HG03159 (cell line): Measurements from ENCODE around the gene SMPD3.

Experiments used
- ATAC-seq: cut with Tn5 transposase; IDR thresholded peaks from one replicate; pipeline ENCODE4 v1.9.1; 2021; ENCODE audit warnings: mild to moderate bottlenecking, moderate library complexity; ENCODE audit not compliant: unreplicated experiment

The SMPD3 gene

GRCh38 chr16:68359398-68360191 lies 88.7 kb downstream of the SMPD3 start:
- ATAC-seq, result no peak

GRCh38 chr16:68358951-68359350 lies 89.4 kb downstream of the SMPD3 start:
- no peak for ATAC-seq

GRCh38 chr16:68357923-68358322 lies 90.4 kb downstream of the SMPD3 start:
- no peak for ATAC-seq

GRCh38 chr16:68357521-68357922 lies 90.8 kb downstream of the SMPD3 start:
- ATAC-seq, result no peak

- no peak for ATAC-seq
These were observed 91.4 kb downstream of the SMPD3 start for GRCh38 chr16:68356919-68357286.

GRCh38 chr16:68356249-68356918 lies 91.9 kb downstream of the SMPD3 start:
- ATAC-seq, result peak; percentile 61

DNA sequence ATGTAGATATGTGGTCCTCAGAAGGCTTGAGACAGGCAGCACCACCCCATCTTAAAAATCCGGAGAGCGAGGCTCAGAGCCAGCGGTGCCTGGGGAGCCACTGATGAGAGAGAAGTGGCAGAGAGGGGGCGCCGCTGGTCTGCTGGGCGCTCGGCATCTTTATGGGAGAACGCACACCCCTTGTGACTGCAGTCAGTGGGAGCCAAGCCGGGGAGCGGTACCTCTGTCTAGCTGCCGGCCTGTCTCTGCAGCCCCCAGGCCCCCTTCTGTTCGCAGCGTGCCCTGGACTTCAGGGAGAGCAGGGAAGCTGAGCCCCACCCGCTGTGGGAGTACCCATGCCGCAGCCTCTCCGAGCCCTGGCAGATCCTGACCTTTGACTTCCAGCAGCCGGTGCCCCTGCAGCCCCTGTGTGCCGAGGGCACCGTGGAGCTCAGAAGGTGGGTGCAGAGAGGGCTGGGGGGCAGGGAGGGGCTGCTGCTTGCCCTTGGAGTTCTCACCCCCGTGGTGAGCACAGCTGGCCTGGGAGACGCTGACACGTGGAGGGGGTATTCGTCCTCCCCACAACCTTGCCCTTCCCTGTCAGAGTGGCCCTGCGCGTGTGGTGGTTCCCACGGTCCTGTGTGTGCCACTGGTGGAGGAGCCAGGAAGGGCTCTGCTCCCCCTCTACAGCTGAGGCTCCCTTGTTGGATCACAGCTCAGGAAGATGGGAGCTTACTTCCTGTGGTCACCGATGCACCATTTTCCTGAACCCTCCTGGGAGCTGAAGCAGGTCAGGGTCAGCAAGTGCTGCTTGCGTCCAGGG lies 92.7 kb downstream of the SMPD3 start:
- peak; percentile 7 for ATAC-seq

- ATAC-seq, result no peak
These were observed 93.5 kb downstream of the SMPD3 start for GRCh38 chr16:68354816-68355215.

- ATAC-seq, result no peak
These were observed 94.9 kb downstream of the SMPD3 start for GRCh38 chr16:68353366-68353765.

DNA sequence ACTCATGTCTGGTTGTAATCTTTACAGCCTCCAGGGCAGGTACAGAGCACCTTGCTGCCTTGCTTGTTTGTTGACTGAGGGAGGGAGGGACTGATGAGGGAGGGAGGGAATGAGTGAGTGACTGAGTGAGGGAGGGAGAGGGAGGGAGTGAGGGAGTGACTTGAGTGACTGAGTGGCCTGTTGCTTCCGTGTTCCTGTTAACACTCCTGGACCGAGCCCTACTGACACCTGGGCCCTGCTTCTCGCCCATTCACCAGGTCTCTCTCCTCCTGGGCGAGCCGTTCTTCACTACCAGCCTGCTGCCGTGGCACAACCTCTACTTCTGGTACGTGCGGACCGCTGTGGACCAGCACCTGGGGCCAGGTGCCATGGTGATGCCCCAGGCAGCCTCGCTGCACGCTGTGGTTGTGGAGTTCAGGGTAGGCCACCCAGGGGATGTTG lies 96.3 kb downstream of the SMPD3 start:
- ATAC-seq, result no peak

DNA sequence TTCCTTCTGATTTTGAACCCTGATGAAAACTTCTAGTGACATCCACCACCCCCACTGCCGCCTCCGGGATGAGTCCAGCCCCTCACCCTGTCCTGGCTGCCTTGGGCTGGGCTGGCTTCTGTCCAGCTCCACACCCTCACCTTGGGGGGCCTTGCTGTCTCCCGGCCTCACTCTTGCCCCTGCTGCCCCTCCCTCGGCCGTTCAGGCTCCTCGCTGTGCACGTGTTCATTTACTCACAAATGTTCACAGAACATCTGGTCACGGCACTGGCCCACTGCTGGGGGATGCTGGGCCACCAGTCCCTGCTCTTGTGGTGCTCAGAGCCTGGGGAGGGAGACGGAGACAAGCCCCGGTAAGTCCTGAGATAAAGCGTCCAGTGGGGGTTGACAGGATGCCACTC lies 96.8 kb downstream of the SMPD3 start:
- no peak for ATAC-seq

DNA sequence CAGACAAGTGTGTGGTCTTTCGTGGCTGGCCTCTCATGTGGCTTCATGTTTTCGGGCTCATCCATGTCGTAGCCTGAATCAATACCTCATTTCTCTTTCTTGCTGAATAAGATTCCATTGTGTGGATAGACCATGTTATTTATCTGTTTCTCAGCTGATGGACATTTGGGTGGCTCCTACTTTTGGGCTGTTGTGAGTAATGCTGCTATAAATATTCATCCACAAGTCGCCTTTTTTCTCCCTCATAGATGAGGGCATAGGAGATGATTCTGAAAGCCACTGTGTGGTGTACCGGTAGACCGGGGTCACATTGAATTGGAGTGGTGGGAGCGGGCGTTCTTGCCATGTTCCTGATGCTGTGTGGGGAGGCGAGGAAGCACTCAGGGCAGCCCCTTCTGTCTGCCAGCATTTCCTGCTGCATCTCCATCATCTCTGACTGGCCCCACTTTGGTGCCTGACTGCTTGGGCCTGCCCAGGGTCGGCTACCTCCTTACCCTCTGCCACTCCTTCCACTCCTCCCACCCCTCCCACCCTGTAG lies 97.4 kb downstream of the SMPD3 start:
- ATAC-seq, result no peak

- ATAC-seq, result no peak
These were observed 98.4 kb downstream of the SMPD3 start for GRCh38 chr16:68349838-68350410.

GRCh38 chr16:68348639-68349445 lies 99.5 kb downstream of the SMPD3 start:
- no peak for ATAC-seq

DNA sequence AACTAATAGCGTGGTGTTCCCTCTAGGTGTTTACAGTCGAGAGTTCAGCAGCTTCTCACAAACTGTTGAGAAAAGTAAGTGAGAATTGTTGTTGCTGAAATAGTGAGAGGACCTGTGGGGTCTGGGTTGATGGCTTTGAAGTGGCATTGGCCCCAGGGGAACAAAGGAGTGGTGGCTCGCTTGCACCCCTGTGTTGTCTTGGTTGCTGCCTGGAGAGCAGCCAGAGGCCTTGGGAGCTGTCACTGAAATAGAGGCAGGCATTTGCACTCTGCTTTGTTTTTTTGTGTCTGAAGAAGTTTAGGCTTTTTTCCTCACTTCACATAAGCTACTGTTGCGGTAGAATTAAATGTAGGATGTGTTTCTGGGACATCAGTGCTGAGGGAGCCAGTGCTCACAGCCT lies 100.7 kb downstream of the SMPD3 start:
- ATAC-seq, result no peak

- no peak for ATAC-seq
These were observed 101.3 kb downstream of the SMPD3 start for GRCh38 chr16:68346892-68347480.

DNA sequence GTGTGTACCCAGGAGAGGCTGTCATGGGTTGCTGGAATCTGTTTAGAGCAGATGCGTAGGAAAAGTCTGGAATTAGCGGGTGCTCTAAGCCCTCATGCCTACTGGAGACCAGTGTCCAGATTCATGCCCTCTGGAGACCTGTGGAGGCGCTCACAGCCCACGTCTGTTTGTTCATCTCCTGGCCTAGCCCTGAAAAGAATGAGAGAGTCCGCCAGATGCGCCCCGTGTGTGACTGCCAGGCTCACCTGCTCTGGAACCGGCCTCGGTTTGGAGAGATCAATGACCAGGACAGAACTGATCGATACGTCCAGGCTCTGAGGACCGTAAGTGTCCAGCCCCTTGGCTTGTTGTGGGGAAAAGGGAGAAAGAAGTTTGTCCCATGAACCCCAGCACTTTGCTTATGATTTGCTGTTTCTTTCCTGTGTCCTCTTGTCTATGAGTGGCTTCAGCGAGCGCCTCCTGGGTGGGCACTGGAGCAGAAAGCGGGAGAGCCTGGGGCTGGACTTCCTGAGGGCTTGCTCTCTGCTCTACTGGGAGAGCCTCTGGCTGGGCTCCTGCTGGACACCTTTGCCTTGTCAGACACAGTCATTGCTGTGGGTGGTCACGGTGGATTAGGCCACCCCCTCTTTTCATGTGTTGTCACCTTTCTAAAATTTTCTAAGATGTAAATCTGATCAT lies 102.2 kb downstream of the SMPD3 start:
- ATAC-seq, result no peak

GRCh38 chr16:68345351-68345810 lies 102.9 kb downstream of the SMPD3 start:
- ATAC-seq, result no peak

- ATAC-seq, result no peak
These were observed 104.1 kb downstream of the SMPD3 start for GRCh38 chr16:68344252-68344651.
